ES-I3 (cell line): ENCODE measurements around the gene NPB.

Source experiments
- H3K36me3 ChIP-seq: 2 replicates; pipeline ENCODE4 v1.6.1; 2013; ENCODE audit warnings: mild to moderate bottlenecking, low read length, control low read depth, moderate library complexity; ENCODE audit not compliant: insufficient read depth
- H3K4me1 ChIP-seq: 2 replicates; pipeline ENCODE4 v1.6.1; 2013; ENCODE audit warnings: mild to moderate bottlenecking, control low read depth, low read length; ENCODE audit not compliant: insufficient read depth
- H3K9ac ChIP-seq: 2 replicates; pipeline ENCODE4 v1.6.1; 2013; ENCODE audit warnings: low read depth, mild to moderate bottlenecking, low read length, moderate library complexity
- H3K9me3 ChIP-seq: 2 replicates; pipeline ENCODE4 v1.6.1; 2013; ENCODE audit warnings: mild to moderate bottlenecking, low read length, moderate library complexity; ENCODE audit not compliant: control insufficient read depth, insufficient read depth

NPB gene

GRCh38 chr17:81902023-81902652 lies at the start of gene NPB:
Gene NPB, plus strand, starts transcription at chr17:81902238. Its CDS starts 40 bp downstream, at chr17:81902278.
- peak within 1 kb of the TSS; percentile 42; the same call in 1 of the 2 replicates for H3K9ac ChIP-seq
- no peaks in the 10 kb centered on the region; the same call in 1 of the 2 replicates for H3K4me1 ChIP-seq
- 0 out of 2 replicates have a peak, but pooled peaks cover 6% of the 10 kb centered on the region for H3K36me3 ChIP-seq
- no peaks in the 10 kb centered on the region for H3K9me3 ChIP-seq

- Histone ChIP-seq H3K9ac (no peak overlapping the region), H3K4me1 (0 out of 2 replicates have a peak, but pooled peaks cover 6% of the 10 kb centered on the region), H3K9me3 (no peaks in the 10 kb centered on the region), H3K36me3 (peaks cover 64% of the 10 kb centered on the region)
These were observed 46.9 kb upstream of the NPB start for GRCh38 chr17:81854974-81855774.

- H3K9ac ChIP-seq = no peak overlapping the region
- no peaks in the 10 kb centered on the region for H3K9me3 ChIP-seq
- 0 out of 2 replicates have a peak, but pooled peaks cover 6% of the 10 kb centered on the region for H3K4me1 ChIP-seq
- H3K36me3 ChIP-seq = peaks cover 49% of the 10 kb centered on the region
These were observed 43.7 kb upstream of the NPB start for GRCh38 chr17:81858170-81858966.

- Histone ChIP-seq H3K4me1 (0 out of 2 replicates have a peak, but pooled peaks cover 6% of the 10 kb centered on the region), H3K9me3 (no peaks in the 10 kb centered on the region), H3K36me3 (peaks cover 44% of the 10 kb centered on the region), H3K9ac (peak overlapping the region; percentile 92)
These were observed 42.8 kb upstream of the NPB start for GRCh38 chr17:81858967-81859905.

GRCh38 chr17:81859906-81860755 lies 41.9 kb upstream of the NPB start, which contains the start of gene P4HB:
Gene P4HB, minus strand, starts transcription at chr17:81860535. Its CDS starts 64 bp downstream, at chr17:81860471.
- peaks cover 37% of the 10 kb centered on the region for H3K36me3 ChIP-seq
- H3K9me3 ChIP-seq = no peaks in the 10 kb centered on the region
- 0 out of 2 replicates have a peak, but pooled peaks cover 6% of the 10 kb centered on the region for H3K4me1 ChIP-seq
- peak within 1 kb of the TSS; percentile 95 for H3K9ac ChIP-seq

- no peaks in the 10 kb centered on the region for H3K9me3 ChIP-seq
- peak overlapping the region; percentile 95 for H3K9ac ChIP-seq
- H3K4me1 ChIP-seq = 0 out of 2 replicates have a peak, but pooled peaks cover 6% of the 10 kb centered on the region
- peaks cover 31% of the 10 kb centered on the region for H3K36me3 ChIP-seq
These were observed 41.1 kb upstream of the NPB start for GRCh38 chr17:81860756-81861568.

GRCh38 chr17:81863123-81863675 lies 38.8 kb upstream of the NPB start:
- H3K4me1 ChIP-seq = peaks cover 24% of the 10 kb centered on the region; the same call in 1 of the 2 replicates
- no peak overlapping the region for H3K9ac ChIP-seq
- H3K9me3 ChIP-seq = no peaks in the 10 kb centered on the region
- peaks cover 22% of the 10 kb centered on the region for H3K36me3 ChIP-seq

- Histone ChIP-seq H3K9ac (no peak overlapping the region), H3K9me3 (no peaks in the 10 kb centered on the region), H3K36me3 (peaks cover 16% of the 10 kb centered on the region), H3K4me1 (peaks cover 31% of the 10 kb centered on the region; the same call in 1 of the 2 replicates)
These were observed 37.9 kb upstream of the NPB start for GRCh38 chr17:81863833-81864768.

- peaks cover 16% of the 10 kb centered on the region for H3K36me3 ChIP-seq
- H3K9ac ChIP-seq = no peak overlapping the region
- no peaks in the 10 kb centered on the region for H3K9me3 ChIP-seq
- peaks cover 29% of the 10 kb centered on the region; the same call in 1 of the 2 replicates for H3K4me1 ChIP-seq
These were observed 36.7 kb upstream of the NPB start for GRCh38 chr17:81865358-81865732.

- Histone ChIP-seq H3K4me1 (peaks cover 29% of the 10 kb centered on the region; the same call in 1 of the 2 replicates), H3K36me3 (peaks cover 16% of the 10 kb centered on the region), H3K9ac (no peak overlapping the region), H3K9me3 (no peaks in the 10 kb centered on the region)
These were observed 36.2 kb upstream of the NPB start for GRCh38 chr17:81865733-81866439.
